NCI-H1092 (cell line): Measurements from ENCODE around the gene OR5AS1.
"Not testable (repeated sequence)": the region's sequence is repeated elsewhere in the genome, so short reads cannot be mapped to it uniquely, and the experiment has no call there.

Experiments
- DNase-seq: peaks from one replicate; lab custom pipeline; 2025; lab: John Stamatoyannopoulos, UW

The OR5AS1 gene

DNA sequence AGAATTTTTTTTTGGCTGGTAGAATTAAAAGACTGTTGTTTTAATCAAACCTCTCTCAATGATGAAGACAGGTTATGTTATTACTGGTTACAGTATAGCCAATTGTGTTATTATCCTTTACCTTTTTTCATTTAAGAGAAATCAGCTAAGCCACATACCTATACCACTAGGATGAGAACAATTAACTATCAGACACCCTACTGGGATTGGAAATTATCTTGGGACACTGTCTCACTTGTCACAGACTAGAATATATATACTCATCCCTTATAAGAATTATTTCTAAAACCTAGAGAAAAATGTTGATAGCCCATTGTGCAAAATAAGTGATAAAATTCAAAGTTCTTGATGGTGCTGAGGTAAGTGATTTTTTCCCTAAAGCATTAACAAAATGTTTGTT is at the start of gene OR5AS1:
Gene OR5AS1, plus strand, starts transcription at position 301 of the 400 bp plus-strand sequence. CDS start 2,765 bp downstream, outside the sequence.
- DNase-seq = no peak

GRCh38 chr11:55994525-55994924 is 32.9 kb upstream of the OR5AS1 start, which contains the start of gene OR5F1:
Gene OR5F1, minus strand, starts transcription at chr11:55994625. Its CDS starts 0 bp downstream, at chr11:55994625.
- no peak for DNase-seq

DNA sequence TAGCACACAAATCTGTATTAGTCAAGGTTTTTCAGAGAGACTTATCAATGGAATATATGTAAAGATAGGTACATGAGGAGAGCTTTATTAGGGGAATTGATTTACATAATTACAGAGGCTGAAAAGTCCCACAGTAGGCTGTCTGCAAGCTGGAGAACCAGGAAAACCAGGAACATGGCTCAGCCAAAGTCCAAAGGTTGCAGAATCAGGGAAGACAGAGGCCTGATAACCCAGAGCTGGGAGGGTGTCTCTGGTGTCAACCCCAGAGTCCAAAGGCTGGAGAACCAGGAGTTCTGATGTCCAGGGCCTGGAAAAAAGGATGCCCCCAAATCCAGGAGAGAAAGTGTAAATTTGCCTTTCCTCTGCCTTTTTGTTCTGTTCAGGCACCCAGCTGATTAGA is 16.7 kb upstream of the OR5AS1 start:
- DNase-seq = no peak

- DNase-seq = no peak
Observed at GRCh38 chr11:56013805-56014204, 13.6 kb upstream of the OR5AS1 start.

GRCh38 chr11:56045538-56045937 is 18.1 kb downstream of the OR5AS1 start:
- DNase-seq = no peak

DNA sequence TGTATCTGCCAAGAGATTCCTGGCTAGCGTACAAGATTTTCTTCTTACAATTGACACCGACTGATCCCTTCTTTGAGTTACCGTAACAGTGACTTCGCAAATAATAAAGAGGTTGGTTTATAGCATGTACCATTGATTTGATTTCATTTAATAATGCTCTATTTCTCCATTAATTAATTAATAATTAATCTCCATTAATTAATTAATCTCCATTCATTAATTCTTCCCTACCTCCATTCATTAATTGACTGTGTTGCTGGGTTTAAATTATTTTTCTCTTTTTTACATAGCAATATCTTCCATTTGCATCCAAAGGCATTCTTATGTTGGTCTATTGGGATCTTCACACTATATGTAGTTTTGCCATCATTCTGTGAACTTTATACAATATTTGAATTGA is 21.0 kb downstream of the OR5AS1 start:
- DNase-seq = no peak

DNA sequence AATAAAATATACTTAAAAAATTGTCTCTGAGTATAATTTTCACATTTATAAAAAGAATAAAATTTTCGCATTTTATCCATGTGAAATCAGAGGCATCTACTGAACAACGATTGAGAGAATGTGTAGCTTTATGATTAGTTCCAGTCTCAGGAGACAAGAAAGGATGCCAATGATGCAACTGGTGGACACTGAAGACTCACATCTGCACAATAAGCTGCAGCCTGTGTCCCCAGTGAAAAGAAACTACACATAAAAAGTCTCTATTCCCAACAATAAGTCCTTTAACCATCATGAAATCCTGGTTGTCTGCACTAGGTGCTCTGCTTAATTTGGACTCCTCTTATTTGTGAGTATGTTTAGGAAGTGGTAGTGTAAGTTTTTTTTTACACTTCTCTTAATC is 22.0 kb downstream of the OR5AS1 start:
- DNase-seq = no peak

DNA sequence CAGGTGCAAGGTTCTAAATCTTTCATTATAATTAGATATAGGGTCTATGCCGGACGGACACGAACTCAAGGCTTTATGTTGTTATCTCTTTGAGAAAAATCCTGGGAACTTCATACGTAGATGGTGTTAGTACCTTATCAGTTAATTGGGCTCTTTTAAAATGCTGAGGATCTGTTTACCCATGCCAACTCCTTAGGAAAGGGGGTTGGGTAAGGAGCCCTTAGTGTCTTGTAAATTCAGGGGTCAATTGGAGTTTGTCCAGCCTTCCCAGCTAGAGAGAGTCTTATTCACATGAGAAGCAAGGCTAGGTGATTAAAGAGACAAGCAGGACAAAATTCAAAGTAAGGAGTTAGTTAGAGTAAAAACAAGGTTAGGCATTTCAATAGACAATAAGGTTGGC is 28.9 kb downstream of the OR5AS1 start:
- DNase-seq = not testable (repeated sequence)

DNA sequence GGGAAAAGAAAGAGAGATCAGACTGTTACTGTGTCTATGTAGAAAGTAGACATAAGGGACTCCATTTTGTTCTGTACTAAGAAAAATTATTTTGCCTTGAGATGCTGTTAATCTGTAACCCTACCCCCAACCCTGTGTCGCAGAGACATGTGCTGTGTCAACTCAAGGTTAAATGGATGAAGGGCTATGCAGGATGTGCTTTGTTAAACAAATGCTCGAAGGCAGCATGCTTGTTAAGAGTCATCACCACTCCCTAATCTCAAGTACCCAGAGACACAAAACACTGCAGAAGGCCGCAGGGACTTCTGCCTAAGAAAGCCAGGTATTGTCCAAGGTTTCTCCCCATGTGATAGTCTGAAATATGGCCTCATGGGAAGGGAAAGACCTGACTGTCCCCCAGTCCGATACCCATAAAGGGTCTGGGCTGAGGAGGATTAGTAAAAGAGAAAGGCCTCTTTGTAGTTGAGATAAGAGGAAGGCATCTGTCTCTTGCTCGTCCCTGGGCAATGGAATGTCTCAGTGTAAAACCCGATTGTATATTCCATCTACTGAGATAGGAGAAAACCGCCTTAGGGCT is 30.3 kb downstream of the OR5AS1 start:
- not testable (repeated sequence) for DNase-seq

DNA sequence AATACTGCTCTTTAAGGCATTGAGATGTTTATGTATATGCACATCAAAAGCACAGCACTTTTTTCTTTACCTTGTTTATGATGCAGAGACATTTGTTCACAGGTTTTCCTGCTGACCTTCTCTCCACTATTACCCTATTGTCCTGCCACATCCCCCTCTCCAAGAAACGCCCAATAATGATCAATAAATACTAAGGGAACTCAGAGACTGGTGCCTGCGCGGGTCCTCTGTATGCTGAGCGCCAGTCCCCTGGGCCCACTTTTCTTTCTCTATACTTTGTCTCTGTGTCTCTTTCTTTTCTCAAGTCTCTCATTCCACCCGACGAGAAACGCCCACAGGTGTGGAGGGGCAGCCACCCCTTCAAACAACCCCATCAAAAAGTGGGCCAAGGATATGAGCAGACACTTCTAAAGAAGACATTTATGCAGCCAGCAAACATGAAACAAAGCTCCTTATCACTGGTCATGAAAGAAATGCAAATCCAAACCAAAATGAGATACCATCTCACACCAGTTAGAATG is 30.9 kb downstream of the OR5AS1 start:
- DNase-seq = not testable (repeated sequence)

- no peak for DNase-seq
Observed at GRCh38 chr11:56066980-56067379, 39.5 kb downstream of the OR5AS1 start.
